T1000 (cell line): ENCODE measurements around the gene RBM6.
"Not testable (repeated sequence)": the region's sequence is repeated elsewhere in the genome, so short reads cannot be mapped to it uniquely, and the experiment has no call there.

Source experiments
- DNase-seq: peaks from one replicate; lab custom pipeline; 2025; ENCODE audit warnings: mixed read lengths; lab: John Stamatoyannopoulos, UW

The RBM6 gene

GRCh38 chr3:49976942-49977341 is 37.0 kb downstream of the RBM6 start:
- no peak for DNase-seq

- DNase-seq, result no peak
Measured at GRCh38 chr3:49984394-49984793, 44.4 kb downstream of the RBM6 start.

DNA sequence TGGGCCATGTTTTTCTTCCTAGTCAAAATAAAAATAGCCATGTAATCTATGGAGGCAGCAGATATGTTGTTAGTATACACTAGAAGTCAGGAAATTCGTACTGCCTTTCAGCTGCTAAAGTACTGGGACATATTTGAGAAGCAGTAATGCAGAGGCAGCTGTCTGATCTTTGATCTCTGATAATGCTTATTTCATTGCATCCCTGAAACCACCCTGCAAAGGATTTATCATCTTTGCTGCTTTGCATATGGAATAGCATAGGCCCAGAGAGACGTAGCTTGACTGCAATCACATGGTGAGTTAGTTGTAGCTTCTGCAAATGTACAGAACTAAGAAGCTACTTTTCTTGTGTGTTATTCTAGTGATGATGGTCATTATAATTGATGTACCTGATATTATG is 52.4 kb downstream of the RBM6 start:
- no peak for DNase-seq

DNA sequence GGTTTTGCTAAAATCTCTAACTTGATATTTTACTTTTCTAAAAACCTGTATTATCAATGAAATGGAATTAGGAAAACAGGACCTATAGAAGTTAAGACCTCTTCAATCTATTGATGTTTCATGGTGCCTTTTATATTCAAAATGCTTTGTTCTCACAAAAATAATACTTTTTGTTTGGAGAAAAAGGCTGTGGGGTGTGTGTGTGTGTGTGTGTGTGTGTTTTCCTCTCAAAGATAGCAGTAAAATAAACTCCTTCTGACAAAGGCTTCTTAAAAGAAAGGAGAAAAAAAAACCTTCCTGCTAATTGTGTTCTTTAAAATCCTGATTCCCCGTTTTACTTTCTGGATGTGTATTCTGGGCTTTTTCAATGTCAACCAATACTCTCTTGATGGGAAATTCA is 54.5 kb downstream of the RBM6 start:
- DNase-seq, result no peak

DNA sequence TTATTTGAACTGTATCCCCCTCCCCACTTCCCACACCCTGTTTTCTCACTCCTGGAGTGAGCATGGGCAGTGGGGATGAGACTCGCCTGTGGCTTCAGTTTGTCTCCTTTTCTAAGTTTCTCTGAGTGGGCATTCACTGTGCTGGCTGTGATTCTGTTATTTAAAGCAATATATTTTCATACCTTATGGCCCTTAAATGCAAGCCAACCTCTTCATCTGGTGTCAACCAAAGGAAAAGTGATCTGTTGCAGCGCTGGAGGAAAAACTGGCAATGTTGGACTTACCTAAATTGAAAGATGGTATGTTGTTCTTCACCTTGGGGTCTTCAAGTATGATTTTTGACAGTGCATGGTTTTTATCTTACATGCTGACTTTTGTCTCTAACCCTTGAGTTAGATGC is 56.1 kb downstream of the RBM6 start:
- no peak for DNase-seq

DNA sequence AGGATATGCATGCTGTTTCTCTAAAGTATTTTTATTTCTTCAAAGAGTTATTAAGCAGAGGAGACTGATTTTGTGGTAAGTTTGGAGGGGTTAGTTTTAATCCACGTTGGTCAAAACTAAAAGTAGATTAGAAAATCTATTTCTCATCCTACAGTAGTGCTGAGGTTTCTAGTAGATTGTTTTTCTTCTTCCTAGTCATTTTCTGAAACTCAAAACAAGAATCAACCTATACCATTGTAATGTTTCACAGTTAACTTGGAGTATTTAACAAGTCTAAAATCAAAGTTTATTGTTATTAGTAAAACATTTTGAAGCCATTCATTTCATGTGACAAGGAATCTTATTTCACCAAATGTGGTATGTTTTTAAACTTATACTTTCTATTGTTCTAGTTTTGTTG is 57.9 kb downstream of the RBM6 start:
- no peak for DNase-seq

DNA sequence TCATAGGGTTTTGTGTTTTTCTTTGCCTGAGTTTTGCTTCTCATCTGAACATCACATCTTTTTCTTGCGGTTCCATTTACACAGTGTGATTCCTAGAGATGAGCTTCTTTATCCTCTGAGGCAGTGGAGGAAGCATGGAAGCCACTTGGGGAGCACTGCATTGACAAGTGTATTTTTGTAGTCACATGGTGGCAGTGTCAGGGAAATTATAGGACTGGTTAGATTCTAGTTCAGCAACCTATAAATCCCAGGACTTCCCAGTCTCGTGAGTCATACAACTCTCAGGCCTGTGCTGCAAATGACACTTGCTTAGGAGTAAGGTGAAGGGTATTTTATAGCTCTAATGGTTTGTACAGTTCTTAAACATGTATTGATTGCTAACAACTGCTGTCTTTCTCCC is 58.4 kb downstream of the RBM6 start:
- no peak for DNase-seq

DNA sequence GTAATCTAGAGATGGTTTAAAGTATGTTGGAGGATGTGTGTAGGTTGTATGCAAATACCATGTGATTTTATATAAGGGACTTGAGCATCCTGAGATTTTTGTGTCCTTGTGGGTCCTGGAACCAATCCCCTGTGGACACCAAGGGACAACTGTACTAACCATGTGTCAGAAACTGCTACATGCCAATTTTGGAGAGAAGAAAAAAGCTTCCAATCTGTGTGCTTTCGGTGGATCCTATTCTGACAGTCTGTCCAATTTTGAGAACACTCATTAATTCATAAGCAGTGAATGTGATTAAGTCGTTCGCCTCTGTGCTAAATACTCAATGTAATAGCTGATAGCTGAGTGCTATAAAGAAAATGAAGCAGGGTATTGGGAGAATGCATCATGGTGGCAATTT is 61.6 kb downstream of the RBM6 start:
- no peak for DNase-seq

DNA sequence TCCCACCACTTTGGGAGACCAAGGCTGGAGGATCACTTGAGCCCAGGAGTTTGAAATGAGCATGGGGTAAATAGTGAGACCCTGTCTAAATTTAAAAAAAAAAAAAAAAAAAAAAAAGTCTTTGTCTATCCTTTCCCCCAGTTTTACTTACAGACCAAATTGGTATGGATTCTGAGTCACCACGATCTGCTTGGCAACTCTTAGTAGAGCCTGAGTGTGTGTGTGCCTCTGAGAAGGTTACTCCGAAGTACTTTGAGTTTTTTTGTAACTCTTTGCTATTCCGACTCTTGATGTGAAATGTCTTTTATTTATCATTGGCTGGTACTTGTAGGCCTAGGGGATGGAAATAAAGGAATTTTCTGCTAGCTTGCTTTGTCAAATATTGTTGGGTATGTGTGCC is 63.3 kb downstream of the RBM6 start:
- no peak for DNase-seq

DNA sequence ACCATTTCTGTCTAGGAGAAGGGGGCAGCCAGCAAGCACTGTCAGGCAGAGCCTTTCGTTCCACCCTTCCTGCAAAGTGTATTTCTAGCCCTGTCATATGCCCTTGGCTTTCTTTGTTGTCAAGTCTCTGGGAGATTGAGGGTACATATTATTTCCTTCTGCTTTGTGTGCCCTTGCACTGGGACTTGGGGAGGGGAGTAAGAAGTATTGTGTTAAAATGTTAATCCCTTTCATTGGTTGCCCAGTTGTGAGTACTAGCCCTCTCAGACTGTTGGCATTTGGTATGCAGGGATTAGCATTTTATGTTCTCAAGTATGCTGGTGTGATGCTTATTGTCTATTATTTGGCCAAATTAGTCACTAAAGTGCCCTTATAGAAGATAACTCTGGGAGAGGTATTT is 63.9 kb downstream of the RBM6 start:
- no peak for DNase-seq

- no peak for DNase-seq
Measured at GRCh38 chr3:50008931-50009330, 69.0 kb downstream of the RBM6 start.

DNA sequence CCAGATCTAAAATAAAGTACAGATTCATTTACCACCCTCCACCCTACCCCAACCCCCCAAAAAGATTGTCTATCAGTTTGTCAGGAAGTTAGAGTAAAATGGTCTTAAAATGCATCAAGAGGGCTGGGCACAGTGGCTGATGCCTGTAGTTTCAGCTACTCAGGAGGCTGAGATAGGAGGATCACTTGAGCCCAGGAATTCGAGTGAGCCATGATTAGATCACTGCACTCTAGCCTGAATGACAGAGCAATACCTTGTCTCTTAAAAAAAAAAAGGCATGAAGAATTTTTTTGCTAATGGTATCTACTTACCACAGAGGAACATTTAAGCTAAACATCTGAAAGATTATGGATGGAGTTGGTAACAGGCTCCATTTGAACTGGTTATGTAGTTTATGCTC is 71.0 kb downstream of the RBM6 start:
- DNase-seq, result no peak

- DNase-seq, result no peak
Measured at GRCh38 chr3:50015918-50016317, 76.0 kb downstream of the RBM6 start.

DNA sequence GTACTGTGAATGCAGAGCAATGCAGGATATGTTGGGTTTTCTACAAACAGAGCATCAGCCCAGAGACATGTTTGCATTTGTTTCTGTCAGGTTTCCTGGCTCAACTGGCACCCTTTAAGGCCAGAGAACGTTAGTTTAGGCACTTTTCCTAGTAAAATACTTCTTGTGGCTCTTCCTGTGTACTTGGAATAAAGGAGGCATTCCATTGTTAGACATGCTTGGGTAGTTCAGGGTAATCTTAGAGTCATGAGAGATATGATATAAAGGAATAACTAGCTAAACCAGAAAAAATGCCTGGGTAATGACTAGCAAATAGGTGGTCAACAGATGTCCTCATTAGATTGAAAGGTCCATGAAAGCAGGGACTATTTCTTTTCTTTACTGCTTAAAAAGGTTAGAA is 88.4 kb downstream of the RBM6 start:
- no peak for DNase-seq

DNA sequence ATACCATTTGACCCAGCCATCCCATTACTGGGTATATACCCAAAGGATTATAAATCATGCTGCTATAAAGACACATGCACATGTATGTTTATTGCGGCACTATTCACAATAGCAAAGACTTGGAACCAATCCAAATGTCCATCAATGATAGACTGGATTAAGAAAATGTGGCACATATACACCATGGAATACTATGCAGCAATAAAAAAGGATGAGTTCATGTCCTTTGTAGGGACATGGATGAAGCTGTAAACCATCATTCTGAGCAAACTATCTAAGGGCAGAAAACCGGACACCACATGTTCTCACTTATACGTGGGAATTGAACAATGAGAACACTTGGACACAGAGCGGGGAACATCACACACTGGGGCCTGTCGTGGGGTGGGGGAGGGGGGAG is 91.3 kb downstream of the RBM6 start:
- DNase-seq, result not testable (repeated sequence)

DNA sequence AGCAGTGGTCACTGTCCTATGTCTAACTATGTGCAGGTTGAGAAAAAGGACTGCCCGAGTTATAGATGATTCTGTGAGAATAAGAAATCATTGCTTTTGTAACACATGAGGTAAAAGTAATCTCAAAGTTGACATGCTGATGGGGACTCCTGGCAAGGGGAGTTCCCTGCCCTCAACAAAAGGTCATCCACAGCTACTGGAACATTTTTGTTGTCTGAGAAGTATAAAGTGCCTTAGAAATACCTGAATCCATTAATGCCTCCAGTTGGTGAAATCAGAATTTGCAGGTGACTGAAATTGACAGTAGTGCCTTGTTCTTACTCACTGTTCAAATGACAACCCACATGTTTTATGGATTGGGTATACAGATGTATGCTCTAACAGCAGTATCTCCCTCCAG is 105.0 kb downstream of the RBM6 start:
- no peak for DNase-seq

DNA sequence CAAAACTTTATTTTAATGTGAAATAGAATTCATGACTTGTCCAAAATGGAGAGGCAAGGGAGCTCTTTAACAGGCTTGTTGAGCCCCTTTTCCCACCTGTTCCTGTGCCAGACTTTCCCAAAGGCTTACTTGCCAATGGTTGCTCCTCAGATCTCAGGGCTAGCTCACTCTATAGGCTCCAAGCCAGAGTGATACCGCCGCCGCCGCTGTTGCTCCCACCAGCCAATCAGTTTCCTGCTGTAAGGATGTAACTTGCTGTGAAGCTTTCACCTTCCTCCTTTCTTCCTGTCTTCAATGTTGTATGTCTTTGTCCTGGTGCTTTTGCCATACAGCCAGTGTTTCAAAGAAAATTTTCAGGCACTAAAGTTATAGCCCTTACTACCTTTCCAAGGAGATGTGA is 107.5 kb downstream of the RBM6 start:
- no peak for DNase-seq

DNA sequence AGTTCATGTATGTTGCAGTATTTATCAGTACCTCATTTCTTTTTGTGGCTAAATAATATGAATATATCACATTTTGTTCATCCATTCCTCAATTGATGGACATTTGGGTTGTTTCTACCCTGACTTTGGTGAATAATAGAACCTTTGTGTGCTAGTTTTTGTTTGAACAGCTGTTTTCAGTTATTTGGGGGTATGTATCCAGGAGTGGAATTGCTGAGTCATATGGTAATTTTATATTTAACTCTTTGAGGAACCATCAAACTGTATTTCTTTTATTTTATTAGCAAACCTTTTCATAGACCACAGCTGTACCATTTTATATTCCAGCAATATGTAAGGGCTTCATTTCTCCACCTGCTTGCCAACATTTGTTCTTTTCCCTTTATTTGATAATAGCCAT is 110.4 kb downstream of the RBM6 start:
- DNase-seq, result no peak

DNA sequence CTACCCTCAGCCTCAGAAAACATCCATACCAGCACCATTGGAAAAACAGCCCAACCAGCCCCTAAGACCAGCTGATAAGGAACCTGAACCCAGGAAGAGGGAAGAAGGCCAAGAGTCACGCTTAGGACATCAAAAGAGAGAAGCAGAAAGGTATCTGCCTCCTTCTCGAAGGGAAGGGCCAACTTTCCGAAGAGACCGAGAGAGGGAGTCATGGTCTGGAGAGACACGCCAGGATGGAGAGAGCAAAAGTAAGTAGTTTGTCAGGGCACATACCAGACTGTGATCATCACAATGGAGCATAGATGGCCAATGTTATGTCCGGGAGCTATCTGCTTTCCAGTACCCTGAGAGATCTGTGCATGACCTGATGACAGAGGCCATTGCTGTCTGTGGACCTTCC is 117.8 kb downstream of the RBM6 start:
- no peak for DNase-seq

GRCh38 chr3:50068134-50068533 is 128.2 kb downstream of the RBM6 start:
- DNase-seq, result no peak

DNA sequence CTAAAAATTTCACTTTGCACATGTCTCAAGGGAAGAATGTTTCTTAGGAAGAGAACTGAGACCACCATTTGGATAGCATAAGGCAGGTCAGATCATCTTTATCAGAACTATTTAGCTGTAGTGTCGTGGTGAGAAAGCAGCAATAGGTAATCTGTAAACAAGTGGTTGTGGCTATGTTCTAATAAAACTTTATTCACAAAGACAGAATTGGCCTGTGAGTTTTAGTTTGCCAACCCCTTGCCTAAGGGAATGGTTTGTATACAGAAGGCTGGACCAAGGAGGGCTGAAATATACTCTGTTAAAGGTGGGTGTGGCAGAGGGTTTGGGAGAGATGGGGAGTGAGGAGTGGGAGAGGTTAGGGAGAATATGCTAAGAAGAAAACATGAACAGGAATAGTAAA is 138.1 kb downstream of the RBM6 start:
- DNase-seq, result no peak

DNA sequence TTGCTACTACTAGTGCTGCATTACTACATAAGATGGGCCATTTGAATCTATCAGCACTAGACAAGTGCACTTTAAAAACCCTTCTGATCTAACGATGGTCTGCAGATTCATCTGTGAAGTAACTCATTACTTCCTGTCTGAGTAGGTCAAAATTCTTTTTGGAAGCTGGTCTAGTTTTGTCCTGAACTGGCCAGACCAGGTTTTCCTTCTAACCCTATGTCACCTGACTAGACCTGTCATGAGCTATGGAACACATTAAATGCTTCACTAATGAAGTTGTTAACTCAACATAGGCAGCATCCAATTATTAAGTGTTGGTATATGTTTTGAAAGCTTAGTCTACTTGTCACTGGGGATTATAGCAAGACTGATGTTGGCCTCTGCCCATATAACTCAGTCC is 138.7 kb downstream of the RBM6 start:
- DNase-seq, result no peak

GRCh38 chr3:50084951-50085350 is 145.0 kb downstream of the RBM6 start:
- DNase-seq, result not testable (repeated sequence)

- DNase-seq, result peak; percentile 88
Measured at GRCh38 chr3:50088725-50089608, 149.0 kb downstream of the RBM6 start, which contains the start of gene RBM5. Gene RBM5 (plus strand): TSS chr3:50088919. CDS start chr3:50090435, 1,516 bp downstream.
